Measurements from ENCODE around the gene HOXA5.

Gene HOXA5

GRCh38 chr7:27147199-27148030 lies 3.9 kb upstream of the HOXA5 start, which contains the start of gene HOXA6:
Gene HOXA6 (minus strand): TSS chr7:27147774. CDS start chr7:27147749, 25 bp downstream.
- DNase-seq, result peak; percentile 50

DNA sequence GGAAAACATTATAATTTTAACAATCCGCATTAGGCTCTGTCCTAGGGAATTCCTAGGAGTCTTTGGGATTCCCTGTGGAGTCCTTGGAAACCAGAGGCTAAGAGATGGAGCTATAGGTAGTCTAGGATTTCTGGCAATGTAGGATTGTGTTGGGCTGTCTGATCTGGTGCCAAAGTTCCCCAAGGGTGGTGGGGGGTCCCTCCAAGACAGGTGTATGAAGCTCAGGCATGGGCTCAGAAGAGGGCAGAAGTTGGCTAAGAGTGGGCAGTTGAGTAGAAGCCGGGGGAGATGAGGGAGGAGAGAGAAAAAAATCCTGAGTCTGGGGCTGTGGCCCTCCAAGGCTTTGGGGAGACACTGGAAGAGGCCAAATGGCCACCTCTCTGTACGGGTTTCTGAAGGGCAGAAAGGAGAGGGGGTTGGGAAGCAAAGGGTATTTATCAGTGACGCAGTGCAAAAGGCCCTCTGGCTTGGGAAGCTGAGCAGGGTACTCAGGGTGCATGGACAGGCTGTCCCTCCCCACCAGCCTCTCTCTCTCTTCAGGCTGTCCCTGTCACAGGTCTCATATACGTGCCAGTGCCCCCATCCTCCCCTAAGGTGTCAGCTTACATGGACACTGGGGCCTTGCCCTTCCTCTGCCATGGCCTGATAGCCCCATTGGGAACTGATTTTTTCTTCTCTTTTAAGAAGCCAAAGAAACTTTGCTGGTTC lies 3.2 kb upstream of the HOXA5 start:
- DNase-seq, result no peak

GRCh38 chr7:27145914-27146412 lies 2.5 kb upstream of the HOXA5 start:
- no peak for DNase-seq

DNA sequence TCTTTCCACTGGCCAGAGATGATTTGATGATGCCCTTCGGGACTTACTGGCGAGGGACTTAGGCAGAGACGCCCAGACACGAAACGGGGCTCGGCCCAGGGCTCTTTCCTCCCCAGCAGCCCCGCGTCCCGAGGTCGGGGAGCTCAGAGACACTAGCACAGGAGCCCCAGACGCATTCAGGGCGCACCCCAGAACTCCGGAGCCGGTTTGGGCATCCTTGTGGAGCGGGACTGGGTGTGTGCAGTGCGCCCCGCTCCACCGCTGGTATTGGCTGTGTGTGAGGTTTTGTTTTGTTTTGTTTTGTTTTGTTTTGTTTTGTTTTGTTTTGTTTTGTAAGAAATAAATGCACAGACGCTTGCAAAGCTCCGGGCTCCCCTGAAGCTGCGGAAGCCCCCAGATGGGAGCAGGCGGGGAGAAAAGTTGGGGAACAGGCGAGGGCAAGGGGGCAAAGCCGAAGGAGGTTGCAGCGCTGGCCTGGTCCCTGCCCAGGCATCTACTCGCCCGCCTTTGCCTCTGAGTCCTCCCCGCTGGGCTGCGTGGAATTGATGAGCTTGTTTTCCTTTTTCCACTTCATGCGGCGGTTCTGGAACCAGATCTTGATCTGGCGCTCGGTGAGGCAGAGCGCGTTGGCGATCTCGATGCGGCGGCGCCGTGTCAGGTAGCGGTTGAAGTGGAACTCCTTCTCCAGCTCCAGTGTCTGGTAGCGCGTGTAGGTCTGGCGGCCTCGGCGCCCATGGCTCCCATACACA lies 1.9 kb upstream of the HOXA5 start:
- DNase-seq, result no peak

DNA sequence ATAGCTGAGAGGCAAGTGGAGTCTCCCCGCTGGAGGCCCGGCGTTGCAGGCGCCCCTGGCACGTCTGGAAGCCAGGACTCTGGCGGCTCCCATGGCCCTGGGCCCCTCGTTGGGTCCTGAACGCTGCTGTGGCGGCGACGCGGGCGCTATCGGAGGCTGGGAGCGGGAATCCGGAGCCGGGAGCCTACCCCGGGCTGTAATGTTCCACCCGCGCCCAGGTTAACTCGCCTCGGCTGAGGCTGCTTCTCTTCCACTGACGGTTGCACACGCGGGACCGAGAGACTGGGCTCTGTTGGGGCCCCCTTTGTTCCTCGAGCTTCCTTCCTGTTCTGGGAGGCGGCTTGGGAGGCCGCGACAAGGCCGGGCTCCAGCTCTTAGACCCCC lies 1.3 kb upstream of the HOXA5 start:
- no peak for DNase-seq

DNA sequence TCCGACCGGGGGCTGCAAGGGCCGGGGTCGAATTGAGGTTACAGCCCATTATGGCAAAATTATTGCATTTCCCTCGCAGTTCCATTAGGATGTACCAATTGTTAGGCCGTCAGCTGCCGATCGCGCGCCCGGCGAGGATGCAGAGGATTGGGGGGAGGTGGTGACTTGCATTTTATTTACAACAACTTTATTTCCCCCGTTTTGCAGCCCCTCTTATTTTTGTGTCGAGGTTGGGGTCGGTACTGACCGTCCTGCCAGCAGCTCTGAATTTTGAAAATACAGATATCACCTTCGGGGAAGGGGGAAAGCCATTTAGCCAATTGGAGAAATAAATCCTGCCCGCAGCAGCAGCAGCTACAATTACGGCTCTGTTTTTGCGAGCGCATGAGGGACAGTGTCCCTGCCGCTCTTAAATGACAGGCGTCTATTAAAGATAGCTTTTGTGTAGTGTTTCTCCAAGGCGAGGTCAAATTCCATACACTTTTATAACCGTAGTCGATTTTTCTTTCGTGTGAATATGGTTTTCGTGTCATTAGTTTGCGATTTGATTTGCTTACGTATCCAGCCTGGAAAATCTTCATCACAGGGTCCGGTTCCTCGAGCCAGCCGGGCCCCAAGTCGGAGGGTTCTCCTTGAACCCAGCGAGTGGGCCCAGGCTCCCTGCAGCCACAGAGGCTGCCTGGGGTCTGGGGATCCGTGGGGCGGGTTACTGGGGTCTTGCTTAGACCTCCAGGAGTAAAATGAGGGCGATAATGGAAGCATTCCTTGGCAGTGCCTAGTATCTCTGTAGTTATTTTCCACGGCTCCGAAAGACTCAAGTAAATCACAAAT lies 684 bp upstream of the HOXA5 start:
- no peak for DNase-seq

GRCh38 chr7:27142580-27143022 lies 880 bp downstream of the HOXA5 start:
- no peak for DNase-seq

- DNase-seq, result no peak
Observed at GRCh38 chr7:27141923-27142579, 1.4 kb downstream of the HOXA5 start.

DNA sequence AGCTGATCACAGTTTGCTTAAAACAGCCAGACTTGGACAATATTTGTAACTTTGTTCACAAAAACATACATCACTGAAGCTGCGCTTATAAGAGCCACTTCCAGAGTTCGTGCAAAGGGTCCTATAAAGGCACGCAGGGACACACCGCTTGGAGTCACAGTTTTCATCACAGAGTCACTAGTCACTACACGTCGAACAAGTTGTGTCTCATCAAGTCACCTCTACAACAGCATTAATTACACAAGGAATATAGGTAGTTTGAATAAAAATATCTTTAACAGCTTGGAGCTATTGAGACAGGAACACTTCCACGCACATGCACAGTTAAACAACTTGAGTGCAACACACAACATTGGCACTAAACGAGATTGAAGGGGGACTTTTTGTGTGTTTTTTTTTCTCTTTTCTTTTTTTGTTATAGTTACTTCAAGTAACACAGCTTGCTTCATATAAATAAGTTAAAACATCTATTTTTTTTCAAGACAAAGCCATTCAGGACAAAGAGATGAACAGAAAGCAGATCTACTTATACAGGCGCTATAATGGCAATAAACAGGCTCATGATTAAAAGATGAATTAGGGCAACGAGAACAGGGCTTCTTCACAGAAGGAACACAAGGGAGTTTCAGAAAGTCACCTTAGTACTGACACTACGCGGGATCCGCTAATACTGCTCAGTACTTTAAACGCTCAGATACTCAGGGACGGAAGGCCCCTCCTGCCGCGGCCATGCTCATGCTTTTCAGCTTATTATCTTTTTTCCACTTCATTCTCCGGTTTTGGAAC lies 2.2 kb downstream of the HOXA5 start:
- no peak for DNase-seq

- no peak for DNase-seq
Observed at GRCh38 chr7:27140126-27140857, 3.2 kb downstream of the HOXA5 start.

- no peak for DNase-seq
Observed at GRCh38 chr7:27139334-27140125, 4.0 kb downstream of the HOXA5 start.

DNA sequence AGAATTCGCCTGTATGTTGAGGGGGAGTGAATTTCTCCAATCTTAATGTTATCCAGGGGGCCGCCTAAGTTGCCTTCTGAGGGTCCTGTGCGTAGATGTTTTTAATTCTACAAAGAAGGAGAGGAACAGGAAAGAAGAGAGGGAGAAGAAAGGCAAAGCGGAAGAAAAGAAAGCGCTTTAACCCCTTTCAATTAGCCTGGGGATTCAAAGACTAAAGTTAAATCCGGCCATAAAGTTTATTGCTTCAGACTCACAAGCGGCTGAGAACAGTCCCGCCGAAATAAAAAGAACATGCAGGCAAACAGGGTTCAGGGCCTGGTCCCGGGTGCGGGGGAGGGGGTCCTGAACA lies 4.5 kb downstream of the HOXA5 start:
- DNase-seq, result no peak

- DNase-seq, result no peak
Observed at GRCh38 chr7:27138472-27138871, 5.0 kb downstream of the HOXA5 start.

GRCh38 chr7:27137640-27138315 lies 5.7 kb downstream of the HOXA5 start:
- DNase-seq, result no peak

- DNase-seq, result no peak
Observed at GRCh38 chr7:27134392-27134791, 9.1 kb downstream of the HOXA5 start.

DNA sequence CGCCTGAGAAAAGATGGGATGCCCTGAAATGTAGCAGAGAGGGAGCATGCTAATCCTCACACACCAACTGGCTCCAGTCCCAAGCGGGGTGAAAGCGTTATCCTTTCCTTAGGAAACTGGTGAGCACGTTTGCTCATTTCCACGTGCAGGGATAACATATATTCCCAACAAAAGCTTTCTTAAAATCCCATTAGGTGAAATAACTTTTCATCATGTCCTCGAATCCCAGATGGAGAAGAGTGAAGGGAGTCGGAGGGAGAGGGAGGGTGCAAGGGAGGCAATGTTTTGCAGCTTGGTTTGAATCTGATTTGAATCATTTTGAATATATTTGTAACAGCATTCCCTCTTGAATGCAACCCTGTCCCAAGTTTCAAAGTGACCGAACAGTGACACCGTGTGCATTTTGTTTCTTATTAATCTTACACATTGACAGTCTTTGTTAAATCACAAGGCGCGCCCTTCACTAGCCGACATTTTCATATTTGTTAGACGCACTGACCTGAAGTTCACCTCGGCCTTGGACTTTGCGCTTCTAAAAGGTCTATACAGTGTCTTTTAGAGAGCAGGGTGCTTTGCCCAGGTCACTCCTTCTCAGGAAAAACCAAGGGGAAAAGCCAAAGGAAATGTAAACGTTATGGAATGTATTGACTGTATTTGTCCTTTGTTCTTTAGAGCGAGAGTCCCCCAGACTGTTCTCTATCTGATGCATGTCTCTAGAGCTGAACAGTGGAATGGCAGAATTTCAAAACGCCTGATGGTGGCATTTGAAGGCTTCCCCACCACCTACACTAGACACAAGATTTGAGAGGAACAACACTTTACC lies 9.9 kb downstream of the HOXA5 start:
- peak; percentile 63 for DNase-seq

GRCh38 chr7:27132978-27133377 lies 10.5 kb downstream of the HOXA5 start:
- no peak for DNase-seq

DNA sequence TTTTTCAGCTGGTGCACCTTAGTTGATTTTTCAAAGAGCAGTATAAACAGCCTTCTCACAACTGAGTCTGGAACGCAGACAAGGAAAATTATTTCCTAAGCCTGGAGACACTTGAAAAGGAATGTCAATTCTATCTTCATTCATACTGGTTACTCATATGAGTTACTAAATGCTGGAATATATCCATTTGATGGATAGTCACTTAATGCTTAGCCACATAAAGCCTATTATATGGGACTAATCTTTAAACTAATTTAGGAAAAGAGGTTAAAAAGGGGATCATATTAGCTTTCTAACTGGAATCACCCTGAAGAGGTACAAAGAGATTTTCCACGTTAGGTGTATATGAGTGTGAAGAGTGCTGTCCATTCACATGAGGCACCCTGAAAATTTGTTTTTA lies 11.3 kb downstream of the HOXA5 start:
- DNase-seq, result peak; percentile 32

Data from NCI-H82 (cell line).